Ovary (tissue), 3 donors: ENCODE data around the gene POU2F3.

Source experiments
- CTCF ChIP-seq, 3 donors: fragments of 450-650 bp in 2 of 3; fragments of 200-600 bp in 1 of 3; IDR thresholded peaks; one replicate each; pipeline versions ENCODE4 v1.5.1 to v1.8.0; 2016 to 2022; ENCODE audit warnings: antibody characterized with exemption in 3 of 3, mild to moderate bottlenecking in 1 of 3
- EP300 ChIP-seq: sonication (generic); formaldehyde crosslinking; IDR thresholded peaks from one replicate; pipeline ENCODE4 v1.6.1; 2017; ENCODE audit warnings: antibody characterized with exemption
- POLR2A ChIP-seq: fragments of 450-650 bp; IDR thresholded peaks from one replicate; pipeline ENCODE4 v1.6.1; 2017; ENCODE audit warnings: antibody characterized with exemption, mild to moderate bottlenecking, moderate library complexity
- donor health status: DM: no; HTN: no; CAD: no.

GRCh38 chr11:120330045-120330444, 90.1 kb downstream of the POU2F3 start:
- no peak for TF ChIP-seq POLR2A
- no peak for TF ChIP-seq CTCF (IDR thresholded peaks at IDR 0.05)
- TF ChIP-seq EP300, result no peak
